H1 (cell line): ENCODE results near the gene CWC15. TPM values are rescaled to one million over a fixed set of nuclear protein-coding genes. Genes with fewer than 3 reads are reported as not detected.

Source experiments
- CTCF ChIA-PET: fragments of 300-600 bp; sonication (Branson Sonifier 250); formaldehyde crosslinking; loops from one replicate; lab custom pipeline; 2021; ENCODE audit not compliant: partially characterized antibody; lab: Charles Lee
- POLR2A ChIA-PET: fragments of 300-600 bp; sonication (Branson Sonifier 250); formaldehyde crosslinking; loops from one replicate; lab custom pipeline; 2021; ENCODE audit warnings: inconsistent platforms; ENCODE audit not compliant: partially characterized antibody; lab: Charles Lee
- DNase-seq, 2 experiments: peaks; one replicate each; pipeline versions ENCODE4 v3.0.0 to v3.0.0-alpha.2; 2010 to 2022; ENCODE audit warnings: low spot score in 2 of 2, low read depth in 1 of 2, mixed read lengths in 1 of 2
- FAIRE-seq: peaks from 2 replicates; lab custom pipeline; 2011; peaks lifted over from hg19 to GRCh38; lab: Jason Lieb, UNC
- H2AFZ ChIP-seq: 2 replicates; pipeline ENCODE4 v1.8.1; 2012; ENCODE audit warnings: low read length, inconsistent platforms
- H2AK5ac ChIP-seq: 2 replicates; pipeline ENCODE4 v1.6.1; 2013; ENCODE audit warnings: low read depth, low read length
- H2BK120ac ChIP-seq: replicated peaks from 2 replicates; pipeline ENCODE3; 2013; ENCODE audit warnings: low read depth, low read length, inconsistent platforms
- H2BK12ac ChIP-seq: 2 replicates; pipeline ENCODE4 v1.6.1; 2013; ENCODE audit warnings: low read depth, low read length
- H2BK15ac ChIP-seq: 2 replicates; pipeline ENCODE4 v1.6.1; 2013; ENCODE audit warnings: low read length
- H2BK20ac ChIP-seq: 2 replicates; pipeline ENCODE4 v1.6.1; 2013; ENCODE audit warnings: low read length
- H2BK5ac ChIP-seq: 2 replicates; pipeline ENCODE4 v1.6.1; 2013; ENCODE audit warnings: low read depth, low read length
- H3K14ac ChIP-seq: 2 replicates; pipeline ENCODE4 v1.6.1; 2013; ENCODE audit warnings: inconsistent platforms; ENCODE audit not compliant: insufficient read length
- H3K18ac ChIP-seq: 2 replicates; pipeline ENCODE4 v1.6.1; 2013; ENCODE audit warnings: low read length; ENCODE audit errors: extremely low read depth
- H3K23ac ChIP-seq: 2 replicates; pipeline ENCODE4 v1.6.1; 2013; ENCODE audit warnings: inconsistent platforms; ENCODE audit not compliant: insufficient read length
- H3K23me2 ChIP-seq: 2 replicates; pipeline ENCODE4 v1.6.1; 2013; ENCODE audit warnings: low read depth, low read length
- H3K27ac ChIP-seq: 2 replicates; pipeline ENCODE4 v1.6.1; 2011; ENCODE audit warnings: low read depth, low read length, inconsistent platforms
- H3K27me3 ChIP-seq, 4 experiments: replicated peaks in 1 of 4; 1 replicate in 1 of 4; 2 replicates in 3 of 4; pipeline versions ENCODE4 v1.6.1 to v1.8.1; 2011 to 2013; ENCODE audit warnings: low read length in 3 of 4, mild to moderate bottlenecking in 3 of 4, inconsistent platforms in 2 of 4, mixed read lengths in 2 of 4, moderate library complexity in 1 of 4; ENCODE audit not compliant: control insufficient read depth in 3 of 4, insufficient read depth in 3 of 4; ENCODE audit errors: extremely low read depth in 1 of 4
- H3K36me3 ChIP-seq, 4 experiments: 2 replicates each; pipeline versions ENCODE4 v1.6.1 to v1.8.1; 2011 to 2013; ENCODE audit warnings: mild to moderate bottlenecking in 4 of 4, low read length in 3 of 4, moderate library complexity in 2 of 4, control low read depth in 1 of 4, inconsistent platforms in 1 of 4; ENCODE audit not compliant: insufficient read depth in 4 of 4, control insufficient read depth in 2 of 4
- H3K4ac ChIP-seq: replicated peaks from 2 replicates; pipeline ENCODE3; 2013; ENCODE audit warnings: low read length, low read depth, mixed read lengths, inconsistent platforms; ENCODE audit not compliant: insufficient read length
- H3K4me1 ChIP-seq, 4 experiments: replicated peaks in 1 of 4; 1 replicate in 1 of 4; 2 replicates in 3 of 4; pipeline versions ENCODE4 v1.6.1 to v1.8.1; 2011 to 2013; ENCODE audit warnings: low read length in 3 of 4, inconsistent platforms in 2 of 4, mixed read lengths in 1 of 4; ENCODE audit not compliant: insufficient read depth in 4 of 4, control insufficient read depth in 3 of 4
- H3K4me2 ChIP-seq, 2 experiments: 2 replicates each; pipeline versions ENCODE4 v1.6.1 to v1.8.1; 2011 to 2013; ENCODE audit warnings: low read depth in 2 of 2, low read length in 2 of 2, control low read depth in 1 of 2, inconsistent platforms in 1 of 2, mild to moderate bottlenecking in 1 of 2; ENCODE audit not compliant: insufficient read depth in 1 of 2
- H3K4me3 ChIP-seq, 4 experiments: fragments of 200-600, 300-600 bp in 1 of 4; sonication (generic), shearing (Covaris generic), sonication (Bioruptor Twin) in 1 of 4; 2 replicates each; pipeline versions ENCODE4 v1.5.1 to v1.8.1; 2011 to 2016; ENCODE audit warnings: low read length in 4 of 4, low read depth in 3 of 4, control low read depth in 2 of 4, inconsistent platforms in 2 of 4, mild to moderate bottlenecking in 2 of 4, mixed read lengths in 1 of 4, moderate library complexity in 1 of 4; ENCODE audit not compliant: insufficient read depth in 2 of 4; ENCODE audit errors: extremely low read depth in 1 of 4
- H3K56ac ChIP-seq: replicated peaks from 2 replicates; pipeline ENCODE3; 2013; ENCODE audit warnings: low read depth, mild to moderate bottlenecking, mixed read lengths, low read length, inconsistent platforms; ENCODE audit not compliant: insufficient read length
- H3K79me1 ChIP-seq: 2 replicates; pipeline ENCODE4 v1.6.1; 2013; ENCODE audit warnings: low read depth, low read length, control low read depth
- H3K79me2 ChIP-seq, 2 experiments: 2 replicates each; pipeline versions ENCODE4 v1.6.1 to v1.8.1; 2012 to 2013; ENCODE audit warnings: low read length in 2 of 2, mild to moderate bottlenecking in 2 of 2, inconsistent platforms in 1 of 2; ENCODE audit not compliant: insufficient read depth in 2 of 2, control insufficient read depth in 1 of 2
- H3K9ac ChIP-seq, 4 experiments: replicated peaks in 1 of 4; 1 replicate in 1 of 4; 2 replicates in 3 of 4; pipeline versions ENCODE4 v1.6.1 to v1.8.1; 2011 to 2013; ENCODE audit warnings: low read depth in 3 of 4, low read length in 3 of 4, control low read depth in 2 of 4, mild to moderate bottlenecking in 2 of 4, moderate library complexity in 2 of 4, inconsistent platforms in 1 of 4; ENCODE audit errors: extremely low read depth in 1 of 4
- H3K9me3 ChIP-seq, 2 experiments: 2 replicates each; pipeline versions ENCODE4 v1.6.1 to v1.8.1; 2012 to 2013; ENCODE audit warnings: mild to moderate bottlenecking in 2 of 2, moderate library complexity in 2 of 2, control low read depth in 1 of 2, inconsistent platforms in 1 of 2, low read depth in 1 of 2, low read length in 1 of 2, mixed read lengths in 1 of 2; ENCODE audit not compliant: insufficient read depth in 2 of 2
- H4K20me1 ChIP-seq, 2 experiments: replicated peaks in 1 of 2; 2 replicates each; pipeline versions ENCODE3 to v1.8.1; 2011 to 2013; ENCODE audit warnings: inconsistent platforms in 2 of 2, low read length in 2 of 2, mild to moderate bottlenecking in 1 of 2; ENCODE audit not compliant: insufficient read depth in 2 of 2, control insufficient read depth in 1 of 2
- H4K5ac ChIP-seq: 2 replicates; pipeline ENCODE4 v1.6.1; 2013; ENCODE audit warnings: low read length, low read depth, mixed read lengths, inconsistent platforms; ENCODE audit not compliant: insufficient read length
- H4K8ac ChIP-seq: 2 replicates; pipeline ENCODE4 v1.8.0; 2013; ENCODE audit warnings: mild to moderate bottlenecking, moderate library complexity, low read length, inconsistent platforms; ENCODE audit not compliant: insufficient read depth; ENCODE audit errors: extremely low read depth
- H4K91ac ChIP-seq: replicated peaks from 2 replicates; pipeline ENCODE3; 2013; ENCODE audit warnings: low read length, mixed read lengths, inconsistent platforms; ENCODE audit not compliant: insufficient read length
- WGBS, 2 experiments: shearing (Covaris generic) in 1 of 2; methylation state at CpG; one replicate each; pipeline versions ENCODE4 v1.1.6 to v1.1.7; 2013 to 2015; ENCODE audit warnings: low lambda C conversion rate in 2 of 2, mixed read lengths in 2 of 2, inconsistent platforms in 1 of 2, low coverage in 1 of 2, missing lambda C conversion rate in 1 of 2; ENCODE audit not compliant: insufficient replicate concordance in 2 of 2, insufficient coverage in 1 of 2, insufficient read length in 1 of 2; ENCODE audit errors: extremely low coverage in 1 of 2, missing lambda C conversion rate in 1 of 2; 5-methylcytosine and 5-hydroxymethylcytosine counted together
- polyA plus RNA-seq, 7 experiments: library from polyadenylated mRNA; depleted of rRNA in 3 of 7; stranded (reverse) in 5 of 7; unstranded in 2 of 7; fragments of >200 nt in 5 of 7; fragments of 200-250 nt in 2 of 7; gene quantifications; 1 replicate in 5 of 7; 2 replicates in 1 of 7; 4 replicates in 1 of 7; pipeline versions ENCODE4 v1.2.1 to v1.2.3, GENCODE V29; 2011 to 2013; ENCODE audit warnings: missing spikeins in 2 of 7, mixed read lengths in 2 of 7
- total RNA-seq: library from RNA; stranded (reverse); fragmentation: NEBNext Ultra II Directional; extraction: Animal tissue kit (Norgen Biotek cat#: 25700); gene quantifications from 2 replicates; pipeline ENCODE4 v1.2.1, GENCODE V29; 2021

The CWC15 gene
- total and polyA plus RNA-seq, 2 of the 8 experiments (the other 6 are each of a cell fraction or from before 2014, with no cell fraction given) = 15.7 to 59.4 TPM

DNA sequence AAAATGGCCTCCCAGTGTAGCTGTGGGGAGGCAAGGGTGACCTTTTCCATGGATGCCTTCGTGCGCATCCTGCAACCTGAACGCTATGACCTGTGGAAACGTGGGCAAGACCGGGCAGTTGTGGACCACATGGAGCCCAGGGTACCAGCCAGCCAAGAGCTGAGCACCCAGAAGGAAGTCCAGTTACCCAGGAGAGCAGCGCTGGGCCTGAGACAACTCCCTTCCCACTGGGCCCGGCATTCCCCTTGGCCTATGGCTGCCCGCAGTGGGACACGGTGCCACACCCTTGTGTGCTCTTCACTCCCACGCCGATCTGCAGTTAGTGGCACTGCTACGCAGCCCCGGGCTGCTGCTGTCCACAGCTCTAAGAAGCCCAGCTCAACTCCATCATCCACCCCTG is 24.9 kb upstream of the CWC15 start:
- no peak for FAIRE-seq
- H2BK15ac ChIP-seq = no peak overlapping the region
- no peak overlapping the region for H3K14ac ChIP-seq

More for the DNA sequence above, 24.9 kb upstream of the CWC15 start:
- Histone ChIP-seq H2AK5ac (no peak overlapping the region), H3K4me1 (no peaks in the 10 kb centered on the region), H3K4me3 (no peak overlapping the region), H2AFZ (no peak overlapping the region), H4K91ac (no peak overlapping the region), H3K27me3 (no peaks in the 10 kb centered on the region), H2BK12ac (no peak overlapping the region), H3K9me3 (no peaks in the 10 kb centered on the region), H3K9ac (no peak overlapping the region), H4K20me1 (no peaks in the 10 kb centered on the region), H3K56ac (no peak overlapping the region), H2BK20ac (no peak overlapping the region), H3K23me2 (no peaks in the 10 kb centered on the region), H4K5ac (no peak overlapping the region), H3K79me2 (no peaks in the 10 kb centered on the region), H3K4ac (no peak overlapping the region), H4K8ac (no peak overlapping the region), H3K79me1 (no peaks in the 10 kb centered on the region), H3K27ac (no peak overlapping the region), H2BK120ac (no peak overlapping the region), H3K18ac (no peak overlapping the region), H3K23ac (no peak overlapping the region), H3K4me2 (no peak overlapping the region), H2BK5ac (no peak overlapping the region), H3K36me3 (no peaks in the 10 kb centered on the region)
- WGBS, 2 experiments = 98% methylated on average over 13 of the region's 13 CpGs; no CpG with 5 or more reads in 1 of the 2 experiments
- CTCF ChIA-PET = interaction anchor here (1.5 to 1.6 kb wide), 2 partner anchors 10 to 19 kb away, joined by 3 to 4 read pairs; no protein-coding TSS in a partner anchor
- POLR2A ChIA-PET = no interaction called here
- no peak for DNase-seq
